ENCODE results near the gene CCR5. TPM values are rescaled to one million over a fixed set of nuclear protein-coding genes. Genes with fewer than 3 reads are reported as not detected.
A peak's percentile ranks its signal among the peaks of the same experiment; 100 is the strongest.

Gene CCR5
- total and polyA plus RNA-seq, 4 donors: 0.06 to 0.75 (median 0.37) TPM

GRCh38 chr3:46393554-46394434, 23.0 kb downstream of the CCR5 start:
- DNase-seq (ENCODE audit: low spot score): no peak
- Histone ChIP-seq H3K9me3 (ENCODE audit: control insufficient read depth in 4 of 4, low read length in 3 of 4) (no peaks in the 10 kb centered on the region), H3K36me3 (ENCODE audit: control insufficient read depth in 4 of 4, insufficient read depth in 3 of 4, low read depth in 1 of 4, low read length in 3 of 4) (no peaks in the 10 kb centered on the region), H3K4me1 (ENCODE audit: control insufficient read depth in 4 of 4, insufficient read depth in 4 of 4, low read length in 3 of 4) (no peaks in the 10 kb centered on the region), H3K9ac (ENCODE audit: low read depth in 1 of 2, low read length in 2 of 2) (no peak overlapping the region), H3K27me3 (ENCODE audit: control insufficient read depth in 4 of 4, insufficient read depth in 4 of 4, low read length in 3 of 4) (no peaks in the 10 kb centered on the region), H3K4me3 (ENCODE audit: low read depth in 1 of 3, low read length in 3 of 3) (no peak overlapping the region), H3K27ac (ENCODE audit: low read depth in 1 of 2, low read length in 2 of 2) (no peak overlapping the region)
- WGBS: 77% methylated on average over 8 of the region's 8 CpGs
- TF ChIP-seq, protein P1, sequence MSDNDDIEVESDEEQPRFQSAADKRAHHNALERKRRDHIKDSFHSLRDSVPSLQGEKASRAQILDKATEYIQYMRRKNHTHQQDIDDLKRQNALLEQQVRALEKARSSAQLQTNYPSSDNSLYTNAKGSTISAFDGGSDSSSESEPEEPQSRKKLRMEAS (IDR thresholded peaks at IDR 0.05): no peak
- TF ChIP-seq EGR1 (IDR thresholded peaks at IDR 0.05; ENCODE audit: low read depth in 2 of 2): no peak

DNA sequence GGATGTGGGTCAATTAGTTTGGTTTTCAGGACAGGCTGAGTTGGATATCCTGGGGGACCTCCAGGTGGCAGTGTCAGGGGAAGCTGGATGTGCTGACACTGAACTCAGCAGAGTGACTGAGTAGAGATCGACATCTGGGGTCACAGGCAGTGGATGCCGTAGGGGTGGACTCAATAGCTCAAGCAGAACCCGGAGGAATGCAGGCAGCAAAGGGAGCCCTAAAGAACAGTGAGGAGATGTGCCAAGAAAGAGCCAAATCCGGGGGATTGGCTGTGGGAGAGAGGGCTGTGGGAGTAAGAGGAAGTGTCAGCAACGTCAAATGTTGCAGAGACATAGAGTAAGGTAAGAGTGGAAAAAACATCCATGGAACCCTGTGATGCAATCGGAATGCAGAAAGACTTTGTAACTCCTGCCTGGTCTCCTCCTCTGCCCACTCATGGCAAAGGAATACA, 24.5 kb downstream of the CCR5 start:
- Histone ChIP-seq H3K4me3 (ENCODE audit: low read depth in 1 of 3, low read length in 3 of 3) (no peak overlapping the region), H3K4me1 (ENCODE audit: control insufficient read depth in 4 of 4, insufficient read depth in 4 of 4, low read length in 3 of 4) (no peaks in the 10 kb centered on the region), H3K36me3 (ENCODE audit: control insufficient read depth in 4 of 4, insufficient read depth in 3 of 4, low read depth in 1 of 4, low read length in 3 of 4) (no peaks in the 10 kb centered on the region), H3K27ac (ENCODE audit: low read depth in 1 of 2, low read length in 2 of 2) (no peak overlapping the region), H3K9ac (ENCODE audit: low read depth in 1 of 2, low read length in 2 of 2) (no peak overlapping the region), H3K27me3 (ENCODE audit: control insufficient read depth in 4 of 4, insufficient read depth in 4 of 4, low read length in 3 of 4) (no peaks in the 10 kb centered on the region), H3K9me3 (ENCODE audit: control insufficient read depth in 4 of 4, low read length in 3 of 4) (no peaks in the 10 kb centered on the region)
- DNase-seq (ENCODE audit: low spot score): peak; percentile 42
- 78% methylated on average over 6 of the region's 6 CpGs for WGBS
- TF ChIP-seq HNF4A (conservative IDR thresholded peaks at IDR 0.05) (no peak), GABPA (IDR thresholded peaks at IDR 0.05 in 1 of 2, conservative IDR thresholded peaks at IDR 0.05 in 1 of 2) (no peak), YY1 (IDR thresholded peaks at IDR 0.05) (no peak), TAF1 (conservative IDR thresholded peaks at IDR 0.05) (no peak), JUND (IDR thresholded peaks at IDR 0.05) (no peak), SP1 (IDR thresholded peaks at IDR 0.05) (no peak), HNF4G (IDR thresholded peaks at IDR 0.05) (no peak), FOXA2 (IDR thresholded peaks at IDR 0.05) (no peak)
- TF ChIP-seq, protein P2, sequence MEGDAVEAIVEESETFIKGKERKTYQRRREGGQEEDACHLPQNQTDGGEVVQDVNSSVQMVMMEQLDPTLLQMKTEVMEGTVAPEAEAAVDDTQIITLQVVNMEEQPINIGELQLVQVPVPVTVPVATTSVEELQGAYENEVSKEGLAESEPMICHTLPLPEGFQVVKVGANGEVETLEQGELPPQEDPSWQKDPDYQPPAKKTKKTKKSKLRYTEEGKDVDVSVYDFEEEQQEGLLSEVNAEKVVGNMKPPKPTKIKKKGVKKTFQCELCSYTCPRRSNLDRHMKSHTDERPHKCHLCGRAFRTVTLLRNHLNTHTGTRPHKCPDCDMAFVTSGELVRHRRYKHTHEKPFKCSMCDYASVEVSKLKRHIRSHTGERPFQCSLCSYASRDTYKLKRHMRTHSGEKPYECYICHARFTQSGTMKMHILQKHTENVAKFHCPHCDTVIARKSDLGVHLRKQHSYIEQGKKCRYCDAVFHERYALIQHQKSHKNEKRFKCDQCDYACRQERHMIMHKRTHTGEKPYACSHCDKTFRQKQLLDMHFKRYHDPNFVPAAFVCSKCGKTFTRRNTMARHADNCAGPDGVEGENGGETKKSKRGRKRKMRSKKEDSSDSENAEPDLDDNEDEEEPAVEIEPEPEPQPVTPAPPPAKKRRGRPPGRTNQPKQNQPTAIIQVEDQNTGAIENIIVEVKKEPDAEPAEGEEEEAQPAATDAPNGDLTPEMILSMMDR (IDR thresholded peaks at IDR 0.05; ENCODE audit: low read depth, low read length, missing input control): no peak

DNA sequence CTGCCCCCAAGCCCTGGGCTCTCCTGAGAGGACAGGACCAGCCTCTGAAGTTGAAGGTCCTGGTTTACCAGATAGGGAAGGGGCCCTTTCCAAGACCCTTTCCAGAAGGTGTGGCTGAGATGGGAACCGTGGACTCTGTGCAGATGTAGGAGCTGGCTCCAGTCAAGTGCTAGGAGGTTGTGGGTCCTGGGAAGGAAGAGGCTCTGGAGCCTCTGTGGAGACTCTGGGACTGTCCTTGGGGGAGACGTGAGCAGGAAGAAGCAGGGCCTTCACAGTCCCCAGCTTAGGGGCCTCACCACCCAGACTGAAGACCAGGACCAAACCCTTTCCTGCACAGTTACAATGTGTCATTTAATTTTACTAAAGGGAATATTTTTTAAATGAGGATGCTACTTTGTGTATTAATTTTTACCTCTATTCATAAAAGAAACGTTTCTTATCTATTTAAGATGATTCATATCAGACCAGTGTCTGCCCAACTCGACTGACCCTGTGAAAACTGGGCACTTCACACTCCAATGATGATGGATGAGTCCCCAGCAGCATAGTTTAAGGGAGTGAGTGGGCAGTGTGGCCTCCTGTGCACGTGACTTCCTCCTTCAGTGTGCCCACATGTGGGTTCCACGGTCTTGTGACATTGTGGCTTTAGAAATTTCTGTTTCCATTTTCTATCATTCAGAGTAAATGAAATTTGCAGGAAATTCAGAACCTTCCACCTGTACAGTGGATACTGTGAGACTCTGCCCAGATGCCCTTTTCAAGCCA, 25.2 kb downstream of the CCR5 start:
- no peak for TF ChIP-seq SP1 (IDR thresholded peaks at IDR 0.05)
- no peak for TF ChIP-seq GABPA (IDR thresholded peaks at IDR 0.05 in 1 of 2, conservative IDR thresholded peaks at IDR 0.05 in 1 of 2)
- no peak for TF ChIP-seq JUND (IDR thresholded peaks at IDR 0.05)
- WGBS: 70% methylated on average over 6 of the region's 6 CpGs
- Histone ChIP-seq H3K4me1 (ENCODE audit: control insufficient read depth in 4 of 4, insufficient read depth in 4 of 4, low read length in 3 of 4) (no peaks in the 10 kb centered on the region), H3K9ac (ENCODE audit: low read depth in 1 of 2, low read length in 2 of 2) (no peak overlapping the region), H3K27ac (ENCODE audit: low read depth in 1 of 2, low read length in 2 of 2) (no peak overlapping the region), H3K4me3 (ENCODE audit: low read depth in 1 of 3, low read length in 3 of 3) (no peak overlapping the region), H3K9me3 (ENCODE audit: control insufficient read depth in 4 of 4, low read length in 3 of 4) (no peaks in the 10 kb centered on the region), H3K27me3 (ENCODE audit: control insufficient read depth in 4 of 4, insufficient read depth in 4 of 4, low read length in 3 of 4) (no peaks in the 10 kb centered on the region), H3K36me3 (ENCODE audit: control insufficient read depth in 4 of 4, insufficient read depth in 3 of 4, low read depth in 1 of 4, low read length in 3 of 4) (no peaks in the 10 kb centered on the region)
- DNase-seq (ENCODE audit: low spot score): no peak
